GM18498 (cell line): ENCODE results near the gene REPIN1.

ENCODE experiments used
- ATAC-seq: cut with Tn5 transposase; IDR thresholded peaks from one replicate; pipeline ENCODE4 v1.9.1; 2021; ENCODE audit warnings: mild to moderate bottlenecking, moderate library complexity; ENCODE audit not compliant: unreplicated experiment

REPIN1 gene

GRCh38 chr7:150336746-150337145 lies 31.9 kb upstream of the REPIN1 start:
- ATAC-seq: no peak

- ATAC-seq: no peak
Measured at GRCh38 chr7:150337179-150337578, 31.4 kb upstream of the REPIN1 start.

- no peak for ATAC-seq
Measured at GRCh38 chr7:150337659-150338081, 31.0 kb upstream of the REPIN1 start.

GRCh38 chr7:150338166-150338829 lies 30.3 kb upstream of the REPIN1 start:
- ATAC-seq: no peak

GRCh38 chr7:150339409-150339809 lies 29.2 kb upstream of the REPIN1 start:
- ATAC-seq: no peak

- ATAC-seq: no peak
Measured at GRCh38 chr7:150340024-150340749, 28.4 kb upstream of the REPIN1 start.

GRCh38 chr7:150340875-150341262 lies 27.8 kb upstream of the REPIN1 start:
- no peak for ATAC-seq

- no peak for ATAC-seq
Measured at GRCh38 chr7:150341263-150342120, 27.1 kb upstream of the REPIN1 start, which contains the start of gene RARRES2. RARRES2 (minus strand) TSS chr7:150341629; CDS start chr7:150340609, 1,020 bp downstream.

- no peak for ATAC-seq
Measured at GRCh38 chr7:150342121-150342408, 26.6 kb upstream of the REPIN1 start.

- no peak for ATAC-seq
Measured at GRCh38 chr7:150343225-150343624, 25.4 kb upstream of the REPIN1 start.

- ATAC-seq: no peak
Measured at GRCh38 chr7:150344299-150344698, 24.3 kb upstream of the REPIN1 start.

- no peak for ATAC-seq
Measured at GRCh38 chr7:150345012-150345411, 23.6 kb upstream of the REPIN1 start.

- ATAC-seq: no peak
Measured at GRCh38 chr7:150346922-150347321, 21.7 kb upstream of the REPIN1 start.

GRCh38 chr7:150351587-150352194 lies 16.9 kb upstream of the REPIN1 start:
- no peak for ATAC-seq

GRCh38 chr7:150355666-150356059 lies 13.0 kb upstream of the REPIN1 start:
- ATAC-seq: no peak

- ATAC-seq: no peak
Measured at GRCh38 chr7:150356265-150356897, 12.2 kb upstream of the REPIN1 start.

- ATAC-seq: peak; percentile 62
Measured at GRCh38 chr7:150357270-150357669, 11.4 kb upstream of the REPIN1 start.

GRCh38 chr7:150357771-150358427 lies 10.7 kb upstream of the REPIN1 start:
- peak; percentile 25 for ATAC-seq

- ATAC-seq: no peak
Measured at GRCh38 chr7:150358433-150358832, 10.2 kb upstream of the REPIN1 start.

GRCh38 chr7:150358988-150359621 lies 9.5 kb upstream of the REPIN1 start:
- ATAC-seq: no peak
